T-helper 9 cell (primary cell): Measurements from ENCODE around the gene TMBIM1.

Experiments used
- DNase-seq: peaks from one replicate; pipeline ENCODE4 v3.0.0-alpha.2; 2020

The TMBIM1 gene

GRCh38 chr2:218253232-218253625 is 39.1 kb downstream of the TMBIM1 start:
- no peak for DNase-seq

- no peak for DNase-seq
These were observed 39.6 kb downstream of the TMBIM1 start for GRCh38 chr2:218252509-218253231.

- DNase-seq: no peak
These were observed 42.6 kb downstream of the TMBIM1 start for GRCh38 chr2:218249691-218250090.

- no peak for DNase-seq
These were observed 47.1 kb downstream of the TMBIM1 start for GRCh38 chr2:218245214-218245613.

- no peak for DNase-seq
These were observed 47.6 kb downstream of the TMBIM1 start for GRCh38 chr2:218244665-218245064.

DNA sequence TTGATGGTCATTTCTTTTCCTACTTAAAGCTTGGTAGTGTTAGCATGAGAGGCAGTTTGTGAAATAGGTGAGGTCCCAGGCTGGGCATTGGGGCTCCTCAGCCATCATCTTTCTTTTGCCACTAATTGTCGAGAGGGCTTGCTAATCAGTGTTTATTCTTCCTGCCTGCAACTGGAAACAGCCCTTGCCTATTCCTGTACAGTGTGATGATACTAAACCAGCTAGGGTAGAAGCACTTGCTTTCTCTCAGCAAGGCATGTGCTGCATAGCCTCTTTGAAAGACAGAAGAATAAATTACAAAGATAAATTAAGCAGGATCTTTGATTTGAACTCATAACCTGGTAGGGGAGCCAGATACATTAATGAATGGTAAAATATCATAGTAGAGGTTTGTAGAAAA is 48.1 kb downstream of the TMBIM1 start:
- no peak for DNase-seq

- no peak for DNase-seq
These were observed 53.4 kb downstream of the TMBIM1 start for GRCh38 chr2:218238887-218239286.

GRCh38 chr2:218236829-218237228 is 55.5 kb downstream of the TMBIM1 start:
- DNase-seq: no peak

- no peak for DNase-seq
These were observed 57.3 kb downstream of the TMBIM1 start for GRCh38 chr2:218235017-218235416.

- no peak for DNase-seq
These were observed 57.8 kb downstream of the TMBIM1 start for GRCh38 chr2:218234521-218234920.

DNA sequence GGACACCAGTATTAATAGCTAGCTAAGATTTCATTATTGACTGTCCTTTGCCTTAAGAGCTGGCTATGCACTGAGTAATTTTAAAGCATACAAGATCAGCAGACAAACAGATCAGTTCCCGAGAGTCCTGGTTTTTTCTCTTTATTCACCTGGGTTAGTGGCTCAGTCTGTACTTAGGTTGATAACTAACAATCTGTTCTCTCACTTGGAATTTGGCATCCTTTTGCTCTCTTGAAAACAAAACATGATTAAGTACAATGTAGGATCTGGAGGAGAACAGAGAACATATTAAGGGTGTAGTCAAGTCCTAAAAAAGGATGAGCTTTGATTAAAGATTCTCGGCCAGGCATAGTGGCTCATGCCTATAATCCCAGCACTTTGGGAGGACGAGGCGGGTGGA is 58.8 kb downstream of the TMBIM1 start:
- no peak for DNase-seq

DNA sequence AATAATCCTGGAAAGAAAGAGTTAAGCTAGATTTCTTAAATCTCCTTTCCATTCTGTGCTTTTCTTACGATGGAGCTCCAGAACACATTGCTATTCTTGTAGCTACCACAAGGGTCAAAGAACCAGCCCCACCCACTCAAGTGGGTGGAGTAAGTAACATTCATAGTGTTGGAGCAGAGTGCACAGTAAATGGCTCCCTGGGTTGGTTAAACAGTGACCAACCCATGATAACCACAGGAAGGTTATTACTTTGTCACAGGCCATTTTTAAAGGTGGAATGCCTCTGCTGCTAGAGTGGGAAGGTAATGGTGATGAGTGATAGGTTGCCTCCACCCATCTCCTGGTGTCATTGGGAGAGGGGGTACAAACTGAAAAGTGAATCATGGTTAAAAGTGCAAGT is 61.4 kb downstream of the TMBIM1 start:
- no peak for DNase-seq

- no peak for DNase-seq
These were observed 62.5 kb downstream of the TMBIM1 start for GRCh38 chr2:218229851-218230250.

- DNase-seq: peak; percentile 15
These were observed 63.1 kb downstream of the TMBIM1 start for GRCh38 chr2:218229239-218229638.

DNA sequence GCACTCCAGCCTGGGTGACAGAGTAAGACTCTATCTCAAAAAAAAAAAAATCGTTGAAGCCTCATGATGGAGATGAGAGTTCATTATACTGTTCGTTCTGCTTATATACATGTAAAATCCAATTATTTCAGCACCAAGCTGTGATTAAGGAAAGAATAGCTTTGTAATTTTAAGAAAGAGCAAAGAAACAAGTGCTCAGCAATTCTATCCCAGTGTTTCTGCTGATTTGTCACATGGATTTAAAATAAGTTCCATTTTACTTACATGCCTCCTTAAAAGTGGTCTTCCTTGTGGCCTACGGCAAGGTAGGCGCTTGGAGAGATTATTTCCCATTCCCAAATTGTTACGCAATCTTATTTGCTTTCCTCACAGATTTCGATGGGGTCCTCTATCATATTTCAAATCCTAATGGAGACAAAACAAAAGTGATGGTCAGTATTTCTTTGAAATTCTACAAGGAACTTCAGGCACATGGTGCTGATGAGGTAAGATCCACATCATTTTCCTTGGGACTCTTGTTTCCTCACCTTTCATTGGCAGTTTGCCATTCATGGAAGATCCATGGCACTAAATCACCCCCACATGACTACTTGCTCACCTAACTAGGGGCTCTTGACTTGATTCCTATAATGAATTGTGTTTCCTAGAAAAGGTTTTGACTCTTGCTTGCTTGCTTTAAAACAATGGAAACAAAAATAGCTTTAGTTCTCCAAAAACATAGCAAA is 63.8 kb downstream of the TMBIM1 start:
- DNase-seq: no peak

- DNase-seq: no peak
These were observed 65.4 kb downstream of the TMBIM1 start for GRCh38 chr2:218226903-218227302.
